Measurements from ENCODE around the gene LEF1. TPM values are rescaled to one million over a fixed set of nuclear protein-coding genes. Genes with fewer than 3 reads are reported as not detected.
A peak's percentile ranks its signal among the peaks of the same experiment; 100 is the strongest.

Gene LEF1
- total RNA-seq, 1 donor, result 0.63 TPM

DNA sequence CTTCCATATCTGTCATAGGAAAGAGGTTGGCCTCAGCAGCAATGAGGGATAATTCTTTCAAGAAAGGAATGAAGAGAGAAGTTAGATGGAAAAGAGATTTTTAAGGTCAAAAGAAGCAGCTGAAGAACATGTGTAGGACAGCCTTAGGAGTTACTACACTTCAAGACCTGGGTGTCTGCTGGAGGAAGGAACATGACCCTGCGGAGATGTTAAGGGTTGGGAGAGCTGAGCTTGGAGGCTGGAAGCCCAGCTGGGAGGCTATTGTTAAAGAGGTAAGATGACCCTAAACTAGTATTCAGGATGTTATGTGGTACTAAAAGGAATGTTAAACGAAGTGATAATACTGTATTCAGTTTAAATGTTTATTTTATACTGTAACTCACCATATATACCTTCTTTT, 164.1 kb downstream of the LEF1 start:
- TF ChIP-seq, protein P1, sequence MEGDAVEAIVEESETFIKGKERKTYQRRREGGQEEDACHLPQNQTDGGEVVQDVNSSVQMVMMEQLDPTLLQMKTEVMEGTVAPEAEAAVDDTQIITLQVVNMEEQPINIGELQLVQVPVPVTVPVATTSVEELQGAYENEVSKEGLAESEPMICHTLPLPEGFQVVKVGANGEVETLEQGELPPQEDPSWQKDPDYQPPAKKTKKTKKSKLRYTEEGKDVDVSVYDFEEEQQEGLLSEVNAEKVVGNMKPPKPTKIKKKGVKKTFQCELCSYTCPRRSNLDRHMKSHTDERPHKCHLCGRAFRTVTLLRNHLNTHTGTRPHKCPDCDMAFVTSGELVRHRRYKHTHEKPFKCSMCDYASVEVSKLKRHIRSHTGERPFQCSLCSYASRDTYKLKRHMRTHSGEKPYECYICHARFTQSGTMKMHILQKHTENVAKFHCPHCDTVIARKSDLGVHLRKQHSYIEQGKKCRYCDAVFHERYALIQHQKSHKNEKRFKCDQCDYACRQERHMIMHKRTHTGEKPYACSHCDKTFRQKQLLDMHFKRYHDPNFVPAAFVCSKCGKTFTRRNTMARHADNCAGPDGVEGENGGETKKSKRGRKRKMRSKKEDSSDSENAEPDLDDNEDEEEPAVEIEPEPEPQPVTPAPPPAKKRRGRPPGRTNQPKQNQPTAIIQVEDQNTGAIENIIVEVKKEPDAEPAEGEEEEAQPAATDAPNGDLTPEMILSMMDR (IDR thresholded peaks at IDR 0.05; ENCODE audit: insufficient read depth, low read length), result no peak
- H3K4me3 ChIP-seq (ENCODE audit: low read depth, low read length), result no peak overlapping the region
- DNase-seq (ENCODE audit: low read depth), result no peak

DNA sequence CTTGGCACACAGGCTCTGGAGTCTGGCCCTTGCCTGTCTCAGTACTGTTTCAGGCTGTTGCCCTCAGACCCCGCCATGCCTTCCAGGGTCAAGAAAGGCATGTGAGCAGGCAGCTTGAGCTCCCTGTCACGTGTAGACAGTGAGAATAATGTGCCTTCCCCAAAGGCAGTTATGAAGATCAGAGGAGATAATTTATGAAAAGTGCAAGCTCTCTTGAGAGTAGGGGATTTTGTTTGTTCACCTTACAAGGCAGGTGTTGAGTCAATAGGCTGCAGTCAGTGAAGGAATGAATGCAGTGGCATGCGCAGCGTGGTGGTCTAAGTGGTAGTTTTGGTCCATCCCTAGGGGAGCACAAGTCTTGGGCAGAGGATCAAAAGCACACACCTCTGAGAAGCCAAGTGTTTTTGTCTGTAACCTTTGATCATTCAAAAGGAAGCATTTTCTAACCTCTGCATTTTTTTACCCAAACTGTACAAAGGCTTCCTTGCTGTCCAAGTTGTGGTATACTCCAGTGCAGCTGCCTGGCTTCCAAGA, 164.7 kb downstream of the LEF1 start:
- no peak overlapping the region for H3K4me3 ChIP-seq (ENCODE audit: low read depth, low read length)
- TF ChIP-seq, protein P1 (IDR thresholded peaks at IDR 0.05; ENCODE audit: insufficient read depth, low read length), result no peak
- DNase-seq (ENCODE audit: low read depth), result no peak

DNA sequence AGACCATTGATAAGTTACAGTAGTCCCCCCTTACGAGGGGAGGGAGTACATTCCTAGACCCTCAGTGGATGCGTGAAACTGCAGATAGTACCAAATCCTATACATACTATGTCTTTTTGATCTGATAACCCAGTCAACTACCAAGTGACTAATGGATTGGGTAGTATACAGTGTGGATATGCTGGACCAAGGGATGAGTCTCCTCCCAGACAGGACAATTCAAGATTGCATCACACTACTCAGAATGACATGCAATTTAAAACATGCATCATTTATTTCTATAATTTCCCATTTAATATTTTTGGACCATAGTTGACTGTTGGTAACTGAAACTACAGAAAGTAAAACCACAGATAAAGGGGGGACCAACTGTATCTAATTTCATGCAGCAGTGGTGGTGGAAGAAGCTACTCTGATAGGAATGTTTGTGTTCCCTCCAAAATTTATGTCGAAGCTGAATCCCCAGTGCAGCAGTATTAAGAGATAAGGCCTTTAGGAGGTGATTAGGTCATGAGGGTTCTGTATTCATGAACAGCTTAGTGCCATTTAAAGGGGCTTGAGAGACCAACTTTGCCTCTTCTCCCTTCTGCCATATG, 167.1 kb downstream of the LEF1 start:
- TF ChIP-seq, protein P1 (IDR thresholded peaks at IDR 0.05; ENCODE audit: insufficient read depth, low read length), result no peak
- peak; percentile 7 for DNase-seq (ENCODE audit: low read depth)
- H3K4me3 ChIP-seq (ENCODE audit: low read depth, low read length), result no peak overlapping the region

DNA sequence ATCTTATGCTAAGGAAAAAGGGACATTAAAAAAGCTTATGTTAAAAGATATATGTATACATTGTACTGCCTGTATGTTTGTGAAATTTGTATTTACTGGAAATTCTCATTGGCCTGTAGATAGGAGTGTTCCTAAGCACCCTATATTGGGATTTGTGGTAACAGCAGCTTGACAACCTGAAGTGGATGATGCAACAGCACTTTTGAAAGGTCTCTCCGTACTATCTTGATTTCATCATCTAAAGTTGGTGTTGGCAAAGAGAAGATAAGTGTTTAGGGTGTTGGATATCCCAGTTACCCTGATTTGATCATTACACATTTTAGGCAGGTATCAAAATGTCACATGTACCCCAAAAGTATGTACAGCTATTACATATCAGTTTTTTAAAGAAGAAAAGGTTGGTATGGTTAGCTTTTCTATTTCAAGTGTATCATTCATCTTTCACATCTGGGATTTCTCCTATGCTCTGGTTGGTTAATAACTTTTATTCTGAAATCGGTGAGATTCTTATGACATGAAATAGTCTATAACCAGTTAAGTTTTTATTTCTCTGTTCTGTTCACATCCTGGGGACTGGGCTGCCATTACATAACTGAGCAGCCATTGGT, 168.7 kb downstream of the LEF1 start:
- peak; percentile 15 for DNase-seq (ENCODE audit: low read depth)
- H3K4me3 ChIP-seq (ENCODE audit: low read depth, low read length), result no peak overlapping the region
- TF ChIP-seq, protein P1 (IDR thresholded peaks at IDR 0.05; ENCODE audit: insufficient read depth, low read length), result no peak

DNA sequence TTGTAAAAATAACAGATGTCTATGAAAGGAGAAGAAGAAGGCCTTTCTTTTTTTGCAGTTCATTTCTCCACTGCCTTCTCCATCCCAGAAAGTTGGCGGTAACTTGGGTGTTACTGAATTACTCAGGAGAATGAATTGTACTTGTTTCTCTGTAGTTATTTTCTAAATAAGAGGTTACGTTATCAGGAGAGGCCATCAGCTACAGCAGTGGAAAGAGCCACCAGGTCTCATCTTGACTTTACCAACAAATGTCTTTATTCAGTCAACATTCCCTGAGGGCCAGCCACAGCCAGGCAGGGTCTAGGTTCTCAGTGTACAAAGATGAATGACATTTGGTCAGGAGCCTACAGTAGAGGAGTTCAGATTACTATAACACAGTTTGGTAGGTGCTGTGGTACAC, 170.9 kb downstream of the LEF1 start:
- TF ChIP-seq, protein P1 (IDR thresholded peaks at IDR 0.05; ENCODE audit: insufficient read depth, low read length), result no peak
- no peak overlapping the region for H3K4me3 ChIP-seq (ENCODE audit: low read depth, low read length)
- no peak for DNase-seq (ENCODE audit: low read depth)

Other genes starting within 250 kb of the LEF1 start
- gene CYP2U1, start 237.4 kb downstream of the LEF1 start, total RNA-seq (ENCODE audit: low replicate concordance), result 17.3 and 29.3 TPM in 2 replicates
- 4.3 and 14.1 TPM in 2 replicates for gene HADH, start 179.0 kb downstream of the LEF1 start, total RNA-seq (ENCODE audit: low replicate concordance)